DND-41 (cell line): ENCODE measurements around the gene ABCC4.

ENCODE experiments used
- CTCF ChIP-seq: IDR thresholded peaks from 2 replicates; pipeline ENCODE4 v1.5.1; 2012; ENCODE audit warnings: borderline replicate concordance, low read length, moderate library complexity, mild to moderate bottlenecking; ENCODE audit not compliant: poor library complexity, severe bottlenecking; ENCODE audit errors: extremely low read depth
- EZH2 ChIP-seq: IDR thresholded peaks from 3 replicates; pipeline ENCODE4 v1.6.1; 2012; ENCODE audit warnings: borderline replicate concordance, low read depth, mild to moderate bottlenecking, moderate library complexity, low read length, inconsistent platforms; ENCODE audit not compliant: severe bottlenecking

- TF ChIP-seq CTCF (no peak), EZH2 (no peak)
These were observed 67.0 kb downstream of the ABCC4 start for GRCh38 chr13:95234242-95234641.
